Endothelial cell of umbilical vein (primary cell): Measurements from ENCODE around the gene PCMT1. TPM values are rescaled to one million over a fixed set of nuclear protein-coding genes. Genes with fewer than 3 reads are reported as not detected.
A peak's percentile ranks its signal among the peaks of the same experiment; 100 is the strongest.

Experiments
- BruUV-seq: library from RNA; stranded (reverse); fragments of 400-500 nt; replicated peaks from 2 replicates; lab custom pipeline; 2021; lab: Mats Ljungman, UMichigan
- CTCF ChIA-PET: fragments of 300-600, 350-600 bp; sonication (Branson Sonifier 250); formaldehyde crosslinking; loops from one replicate; lab custom pipeline; 2021; ENCODE audit warnings: antibody characterized with exemption, inconsistent platforms; lab: Charles Lee
- POLR2A ChIA-PET: fragments of 300-600, 350-600 bp; sonication (Branson Sonifier 250); formaldehyde crosslinking; loops from one replicate; lab custom pipeline; 2021; ENCODE audit warnings: antibody characterized with exemption, inconsistent platforms; lab: Charles Lee
- DNase-seq: peaks from one replicate; pipeline ENCODE4 v3.0.0-alpha.2; 2011; ENCODE audit warnings: low read depth, low spot score
- FAIRE-seq: peaks from 2 replicates; lab custom pipeline; 2011; peaks lifted over from hg19 to GRCh38; lab: Jason Lieb, UNC
- H2AFZ ChIP-seq: 2 replicates; pipeline ENCODE4 v1.6.0; 2012; ENCODE audit warnings: low read depth, low read length, control low read depth, inconsistent platforms
- H3K27ac ChIP-seq: 2 replicates; pipeline ENCODE4 v1.5.1; 2011; ENCODE audit warnings: low read depth, mild to moderate bottlenecking, control low read depth, low read length, moderate library complexity; ENCODE audit not compliant: insufficient read depth
- H3K27me3 ChIP-seq, 2 experiments: 2 replicates each; pipeline versions ENCODE4 v1.6.0 to v1.6.1; 2011; ENCODE audit warnings: low read length in 2 of 2, mixed read lengths in 1 of 2; ENCODE audit not compliant: control insufficient read depth in 2 of 2, insufficient read depth in 2 of 2
- H3K36me3 ChIP-seq, 2 experiments: 2 replicates in 1 of 2; 3 replicates in 1 of 2; pipeline ENCODE4 v1.5.1; 2011; ENCODE audit warnings: low read length in 2 of 2, mild to moderate bottlenecking in 1 of 2, moderate library complexity in 1 of 2; ENCODE audit not compliant: control insufficient read depth in 2 of 2, insufficient read depth in 2 of 2; ENCODE audit errors: extremely low read depth in 1 of 2
- H3K4me1 ChIP-seq: 3 replicates; pipeline ENCODE4 v1.5.1; 2011; ENCODE audit warnings: mild to moderate bottlenecking, low read length; ENCODE audit not compliant: control insufficient read depth, insufficient read depth; ENCODE audit errors: extremely low read depth
- H3K4me2 ChIP-seq: 2 replicates; pipeline ENCODE4 v1.6.1; 2011; ENCODE audit warnings: low read length, control low read depth, mixed read lengths; ENCODE audit not compliant: insufficient read depth
- H3K4me3 ChIP-seq, 3 experiments: fragments of 200-600 bp in 1 of 3; sonication (generic), shearing (Covaris generic) in 1 of 3; replicated peaks in 1 of 3; 2 replicates each; pipeline ENCODE4 v1.5.1; 2011 to 2016; ENCODE audit warnings: control low read depth in 3 of 3, low read length in 3 of 3, mild to moderate bottlenecking in 2 of 3, inconsistent platforms in 1 of 3, low read depth in 1 of 3, moderate library complexity in 1 of 3; ENCODE audit not compliant: insufficient read depth in 1 of 3
- H3K79me2 ChIP-seq: 2 replicates; pipeline ENCODE4 v1.6.0; 2012; ENCODE audit warnings: low read length, inconsistent platforms; ENCODE audit not compliant: control insufficient read depth, insufficient read depth
- H3K9ac ChIP-seq: replicated peaks from 2 replicates; pipeline ENCODE3; 2011; ENCODE audit warnings: low read length, control low read depth; ENCODE audit not compliant: insufficient read depth; ENCODE audit errors: extremely low read depth
- H3K9me1 ChIP-seq: replicated peaks from 3 replicates; pipeline ENCODE4 v1.6.0; 2011; ENCODE audit warnings: mild to moderate bottlenecking, low read length; ENCODE audit not compliant: control insufficient read depth, insufficient read depth; ENCODE audit errors: extremely low read depth
- H3K9me3 ChIP-seq: replicated peaks from 2 replicates; pipeline ENCODE4 v1.5.1; 2012; ENCODE audit warnings: low read length, inconsistent platforms; ENCODE audit not compliant: control insufficient read depth, insufficient read depth
- H4K20me1 ChIP-seq: replicated peaks from 2 replicates; pipeline ENCODE3; 2011; ENCODE audit warnings: mild to moderate bottlenecking, low read length; ENCODE audit not compliant: control insufficient read depth, insufficient read depth; ENCODE audit errors: extremely low read depth
- EZH2 ChIP-seq: IDR thresholded peaks from 2 replicates; pipeline ENCODE4 v1.6.1; 2012; ENCODE audit warnings: borderline replicate concordance, low read depth, mild to moderate bottlenecking, moderate library complexity, low read length, inconsistent platforms; ENCODE audit not compliant: severe bottlenecking
- FOS ChIP-seq: IDR thresholded peaks from 2 replicates; pipeline ENCODE4 v1.6.1; 2011; ENCODE audit warnings: mild to moderate bottlenecking, low read length, moderate library complexity, borderline replicate concordance; ENCODE audit not compliant: insufficient read depth
- GATA2 ChIP-seq: IDR thresholded peaks from 2 replicates; pipeline ENCODE4 v1.7.0; 2011; ENCODE audit warnings: low read depth, mild to moderate bottlenecking, moderate library complexity, mixed read lengths, low read length; ENCODE audit not compliant: insufficient read length, insufficient read depth
- JUN ChIP-seq: IDR thresholded peaks from 2 replicates; pipeline ENCODE4 v1.6.1; 2011; ENCODE audit warnings: borderline replicate concordance, low read depth; ENCODE audit not compliant: insufficient read length, insufficient read depth
- MYC ChIP-seq: IDR thresholded peaks from one replicate; pipeline ENCODE4 v1.6.1; 2011; ENCODE audit warnings: mild to moderate bottlenecking, low read depth, low read length
- POLR2A ChIP-seq: IDR thresholded peaks from 2 replicates; pipeline ENCODE4 v1.6.1; 2012; ENCODE audit warnings: low read depth, mild to moderate bottlenecking, control low read depth, low read length
- POLR2AphosphoS5 ChIP-seq: IDR thresholded peaks from 2 replicates; pipeline ENCODE4 v1.6.1; 2012; ENCODE audit warnings: low read depth, mild to moderate bottlenecking, control low read depth, low read length, moderate library complexity; ENCODE audit not compliant: insufficient read depth
- dilution Hi-C: fragments of 300-500 bp; cut with MboI; formaldehyde crosslinking; loops from one replicate; pipeline ENCODE4 v1.15.0; 2019; ENCODE audit warnings: low sequenced_read_pairs; ENCODE audit not compliant: extremely low pct_ligation_motif_present
- intact Hi-C: fragments of 100-400 bp; cut with micrococcal nuclease; formaldehyde crosslinking; loops from one replicate; pipeline ENCODE4 v1.10.0; 2022
- polyA plus RNA-seq, 4 experiments: library from polyadenylated mRNA; depleted of rRNA in 3 of 4; stranded (reverse) in 3 of 4; unstranded in 1 of 4; fragments of >200 nt; gene quantifications; 2 replicates each; pipeline versions ENCODE4 v1.2.1 to v1.2.3, GENCODE V29; 2011 to 2012; ENCODE audit warnings: missing spikeins in 1 of 4
- total RNA-seq: library from RNA; stranded (reverse); gene quantifications from 2 replicates; pipeline ENCODE4 v1.2.3, GENCODE V29; 2021
- TF ChIP-seq, protein P1 (sequence below), 2 donors: IDR thresholded peaks; 1 replicate in 1 of 2; 2 replicates in 1 of 2; pipeline ENCODE4 v1.5.1; 2011; ENCODE audit warnings: low read length in 2 of 2, mild to moderate bottlenecking in 2 of 2, moderate library complexity in 2 of 2, control low read depth in 1 of 2, inconsistent platforms in 1 of 2, low read depth in 1 of 2; ENCODE audit not compliant: insufficient read depth in 1 of 2; ENCODE audit errors: extremely low read depth in 1 of 2
- TF ChIP-seq, protein P2 (sequence below): IDR thresholded peaks from 2 replicates; pipeline ENCODE4 v1.6.1; 2011; ENCODE audit not compliant: insufficient read depth, insufficient read length

Gene PCMT1
- total and polyA plus RNA-seq, 2 donors (not counting 3 experiments of a cell fraction or from before 2014, with no cell fraction given), result 95.0 to 102 TPM

DNA sequence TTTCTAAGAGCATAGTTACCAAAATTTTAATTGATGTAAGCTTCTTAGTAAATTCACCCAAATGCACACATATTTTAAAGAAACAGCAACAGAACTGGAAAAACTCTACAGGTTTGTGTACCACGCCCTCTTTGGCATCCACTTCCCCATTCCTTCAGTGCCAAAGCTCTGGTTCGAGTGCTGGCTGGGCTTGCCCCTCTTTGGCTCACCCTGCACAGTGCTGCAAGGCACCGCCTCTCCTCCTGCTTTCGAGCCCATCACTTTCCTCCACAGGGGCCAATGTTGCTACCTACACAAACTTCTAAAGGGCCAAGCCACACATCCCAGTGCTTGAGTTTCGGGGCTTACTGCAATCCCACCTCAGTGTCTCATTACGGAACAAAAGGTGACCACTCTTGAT is 105.0 kb downstream of the PCMT1 start:
- DNase-seq, result no peak
- intact Hi-C loops, result no loop called here
- dilution Hi-C loops, result no loop called here

More for the DNA sequence above, 105.0 kb downstream of the PCMT1 start:
- Histone ChIP-seq H3K79me2 (peaks cover 47% of the 10 kb centered on the region), H3K4me3 (no peak overlapping the region), H3K27ac (peak overlapping the region; percentile 95), H3K9me1 (no peaks in the 10 kb centered on the region), H3K36me3 (no peaks in the 10 kb centered on the region), H3K9ac (peak overlapping the region; percentile 92), H2AFZ (no peak overlapping the region), H3K4me2 (peak overlapping the region; percentile 97), H3K9me3 (no peaks in the 10 kb centered on the region), H3K27me3 (no peaks in the 10 kb centered on the region), H4K20me1 (no peaks in the 10 kb centered on the region), H3K4me1 (peaks cover 72% of the 10 kb centered on the region)
- TF ChIP-seq GATA2, result no peak
- TF ChIP-seq FOS, result no peak
- no peak for TF ChIP-seq JUN
- TF ChIP-seq POLR2AphosphoS5, result no peak
- no peak for TF ChIP-seq MYC
- TF ChIP-seq POLR2A, result no peak
- TF ChIP-seq, protein P1, sequence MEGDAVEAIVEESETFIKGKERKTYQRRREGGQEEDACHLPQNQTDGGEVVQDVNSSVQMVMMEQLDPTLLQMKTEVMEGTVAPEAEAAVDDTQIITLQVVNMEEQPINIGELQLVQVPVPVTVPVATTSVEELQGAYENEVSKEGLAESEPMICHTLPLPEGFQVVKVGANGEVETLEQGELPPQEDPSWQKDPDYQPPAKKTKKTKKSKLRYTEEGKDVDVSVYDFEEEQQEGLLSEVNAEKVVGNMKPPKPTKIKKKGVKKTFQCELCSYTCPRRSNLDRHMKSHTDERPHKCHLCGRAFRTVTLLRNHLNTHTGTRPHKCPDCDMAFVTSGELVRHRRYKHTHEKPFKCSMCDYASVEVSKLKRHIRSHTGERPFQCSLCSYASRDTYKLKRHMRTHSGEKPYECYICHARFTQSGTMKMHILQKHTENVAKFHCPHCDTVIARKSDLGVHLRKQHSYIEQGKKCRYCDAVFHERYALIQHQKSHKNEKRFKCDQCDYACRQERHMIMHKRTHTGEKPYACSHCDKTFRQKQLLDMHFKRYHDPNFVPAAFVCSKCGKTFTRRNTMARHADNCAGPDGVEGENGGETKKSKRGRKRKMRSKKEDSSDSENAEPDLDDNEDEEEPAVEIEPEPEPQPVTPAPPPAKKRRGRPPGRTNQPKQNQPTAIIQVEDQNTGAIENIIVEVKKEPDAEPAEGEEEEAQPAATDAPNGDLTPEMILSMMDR (IDR thresholded peaks at IDR 0.05; ENCODE audit: extremely low read depth in 1 of 2, insufficient read depth in 1 of 2, low read depth in 1 of 2, low read length in 2 of 2), result no peak
- TF ChIP-seq, protein P2, sequence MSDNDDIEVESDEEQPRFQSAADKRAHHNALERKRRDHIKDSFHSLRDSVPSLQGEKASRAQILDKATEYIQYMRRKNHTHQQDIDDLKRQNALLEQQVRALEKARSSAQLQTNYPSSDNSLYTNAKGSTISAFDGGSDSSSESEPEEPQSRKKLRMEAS, result no peak
- TF ChIP-seq EZH2, result no peak
- no peak for FAIRE-seq
- CTCF ChIA-PET, result interaction anchor here (1.4 to 1.6 kb wide), 2 partner anchors 9 to 14 kb away, joined by 3 to 9 read pairs; partner anchors contain the start of gene LRP11
- POLR2A ChIA-PET, result no interaction called here
- BruUV-seq, result no TSS peak
